Bronchial epithelial cell (primary cell): ENCODE data around the gene SMIM14. TPM values are rescaled to one million over a fixed set of nuclear protein-coding genes. Genes with fewer than 3 reads are reported as not detected.
A peak's percentile ranks its signal among the peaks of the same experiment; 100 is the strongest.

Source experiments
- DNase-seq: peaks from one replicate; pipeline ENCODE4 v3.0.0-alpha.2; 2010; ENCODE audit warnings: low read depth
- FAIRE-seq: peaks from 2 replicates; lab custom pipeline; 2011; peaks lifted over from hg19 to GRCh38; lab: Jason Lieb, UNC
- H3K27me3 ChIP-seq: 2 replicates; pipeline ENCODE4 v1.5.1; 2011; ENCODE audit warnings: low read length; ENCODE audit not compliant: control insufficient read depth, insufficient read depth
- H3K36me3 ChIP-seq: 2 replicates; pipeline ENCODE4 v1.5.1; 2011; ENCODE audit warnings: low read length; ENCODE audit not compliant: control insufficient read depth, insufficient read depth
- H3K4me3 ChIP-seq: 2 replicates; pipeline ENCODE4 v1.5.1; 2011; ENCODE audit warnings: mild to moderate bottlenecking, low read depth, low read length, control low read depth
- CTCF ChIP-seq: IDR thresholded peaks from 2 replicates; pipeline ENCODE4 v1.5.1; 2011; ENCODE audit warnings: mild to moderate bottlenecking, moderate library complexity, low read length, control low read depth, inconsistent platforms; ENCODE audit not compliant: insufficient read depth, severe bottlenecking
- total RNA-seq: library from RNA; depleted of rRNA; stranded (reverse); fragments of >200 nt; gene quantifications from 2 replicates; pipeline ENCODE4 v1.2.1, GENCODE V29; 2014

Gene SMIM14
- total RNA-seq, 1 donor from 2014 or later = 21.1 TPM

DNA sequence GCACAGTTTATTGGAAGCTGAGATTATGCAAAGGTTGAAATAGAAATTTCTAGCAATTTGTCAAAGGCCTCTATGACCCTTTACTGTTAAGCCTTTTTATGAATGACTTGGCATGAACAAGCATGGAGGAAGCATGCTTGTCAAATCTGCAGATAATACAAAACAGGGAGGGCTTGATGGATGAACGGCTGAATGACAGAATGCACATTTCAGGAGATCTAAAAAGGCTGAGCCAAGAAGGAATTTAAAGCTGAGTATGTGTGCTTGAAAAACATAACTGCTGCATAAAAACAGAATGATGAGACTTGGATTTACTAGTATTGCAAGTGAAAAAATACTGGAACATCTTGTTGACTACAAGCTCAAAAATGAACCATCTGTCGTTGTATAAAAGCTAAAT lies 30.2 kb upstream of the SMIM14 start:
- H3K36me3 ChIP-seq = no peaks in the 10 kb centered on the region
- DNase-seq = no peak
- no peak for TF ChIP-seq CTCF
- H3K4me3 ChIP-seq = no peak overlapping the region
- FAIRE-seq = no peak
- H3K27me3 ChIP-seq = no peaks in the 10 kb centered on the region

- DNase-seq (no peak), FAIRE-seq (no peak)
- TF ChIP-seq CTCF = no peak
- no peaks in the 10 kb centered on the region for H3K27me3 ChIP-seq
- no peak overlapping the region for H3K4me3 ChIP-seq
- H3K36me3 ChIP-seq = no peaks in the 10 kb centered on the region
Measured at GRCh38 chr4:39667706-39668105, 29.0 kb upstream of the SMIM14 start.

GRCh38 chr4:39664828-39665731 lies 26.4 kb upstream of the SMIM14 start:
- Histone ChIP-seq H3K4me3 (no peak overlapping the region), H3K36me3 (no peaks in the 10 kb centered on the region), H3K27me3 (no peaks in the 10 kb centered on the region)
- no peak for TF ChIP-seq CTCF
- DNase-seq (peak; percentile 7), FAIRE-seq (no peak)

GRCh38 chr4:39662683-39663082 lies 24.0 kb upstream of the SMIM14 start:
- Histone ChIP-seq H3K27me3 (no peaks in the 10 kb centered on the region), H3K36me3 (no peaks in the 10 kb centered on the region), H3K4me3 (no peak overlapping the region)
- FAIRE-seq (no peak), DNase-seq (no peak)
- no peak for TF ChIP-seq CTCF

- H3K36me3 ChIP-seq = no peaks in the 10 kb centered on the region
- DNase-seq (no peak), FAIRE-seq (no peak)
- no peak for TF ChIP-seq CTCF
- no peaks in the 10 kb centered on the region for H3K27me3 ChIP-seq
- H3K4me3 ChIP-seq = no peak overlapping the region
Measured at GRCh38 chr4:39660757-39661156, 22.1 kb upstream of the SMIM14 start.
